Renal cortical epithelial cell (primary cell): Measurements from ENCODE around the gene ME3. TPM values are rescaled to one million over a fixed set of nuclear protein-coding genes. Genes with fewer than 3 reads are reported as not detected.

Experiments used
- DNase-seq: peaks from one replicate; pipeline ENCODE4 v3.0.0-alpha.2; 2011; ENCODE audit warnings: low read depth
- total RNA-seq: library from RNA; depleted of rRNA; stranded (reverse); fragments of >200 nt; gene quantifications from 2 replicates; pipeline ENCODE4 v1.2.3, GENCODE V29; 2014

ME3 gene
- total RNA-seq, 1 donor from 2014 or later = 28.8 TPM

DNA sequence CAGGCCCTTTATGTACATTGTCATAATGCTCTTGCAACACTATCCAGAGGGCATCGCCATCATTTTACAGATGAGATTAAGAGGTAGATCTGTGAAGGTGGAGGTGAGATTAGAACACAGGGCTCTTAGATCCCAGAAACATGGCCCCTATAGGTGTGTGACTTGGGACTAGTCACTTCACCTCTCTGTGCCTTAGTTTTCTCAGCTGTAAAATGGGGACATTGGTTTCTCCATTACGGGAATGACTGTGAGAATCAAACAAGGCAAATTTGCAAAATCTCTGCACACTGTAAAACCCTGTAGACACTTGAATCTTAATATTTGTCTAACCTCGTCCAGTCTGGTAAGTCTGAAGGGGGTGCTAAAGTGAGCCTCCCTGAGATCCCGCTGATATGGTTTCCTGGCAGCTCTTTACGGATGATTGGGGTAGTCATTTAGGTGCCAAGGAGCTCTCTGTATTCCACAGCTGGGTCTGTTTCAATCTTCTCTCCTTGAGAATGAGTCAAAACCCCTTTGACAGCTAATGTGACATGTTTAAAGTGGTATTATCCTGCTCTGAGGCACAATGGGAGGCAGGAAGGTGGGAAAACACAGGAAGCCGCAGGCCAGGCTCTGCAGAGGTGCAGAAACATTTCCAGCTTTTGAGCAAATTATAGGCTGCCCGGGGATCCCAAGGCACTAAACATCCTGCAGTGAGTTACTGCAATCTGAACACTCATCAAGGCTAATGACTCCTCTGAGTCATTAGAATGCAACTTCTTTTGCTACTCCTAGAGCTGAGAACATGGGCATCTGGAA, 156.9 kb downstream of the ME3 start:
- DNase-seq = peak; percentile 97

DNA sequence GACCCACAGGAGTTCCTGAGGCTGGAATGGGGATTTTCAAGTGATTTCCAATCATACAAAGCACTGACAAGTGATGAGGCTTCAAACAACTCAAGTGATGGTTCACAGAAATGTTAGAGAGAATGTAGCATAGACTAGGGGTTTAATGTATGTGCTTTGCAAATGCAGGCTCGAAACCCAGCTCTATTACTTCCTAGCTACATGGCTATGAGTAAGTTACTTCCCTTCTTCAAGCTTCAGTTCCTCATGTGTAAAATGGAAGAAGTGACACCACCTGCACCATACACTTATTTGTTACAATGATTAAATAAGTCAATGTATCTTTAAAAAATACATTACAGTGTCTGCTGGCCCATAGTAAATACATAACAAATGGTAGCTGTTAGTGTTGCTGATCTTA, 158.0 kb downstream of the ME3 start:
- DNase-seq = no peak

DNA sequence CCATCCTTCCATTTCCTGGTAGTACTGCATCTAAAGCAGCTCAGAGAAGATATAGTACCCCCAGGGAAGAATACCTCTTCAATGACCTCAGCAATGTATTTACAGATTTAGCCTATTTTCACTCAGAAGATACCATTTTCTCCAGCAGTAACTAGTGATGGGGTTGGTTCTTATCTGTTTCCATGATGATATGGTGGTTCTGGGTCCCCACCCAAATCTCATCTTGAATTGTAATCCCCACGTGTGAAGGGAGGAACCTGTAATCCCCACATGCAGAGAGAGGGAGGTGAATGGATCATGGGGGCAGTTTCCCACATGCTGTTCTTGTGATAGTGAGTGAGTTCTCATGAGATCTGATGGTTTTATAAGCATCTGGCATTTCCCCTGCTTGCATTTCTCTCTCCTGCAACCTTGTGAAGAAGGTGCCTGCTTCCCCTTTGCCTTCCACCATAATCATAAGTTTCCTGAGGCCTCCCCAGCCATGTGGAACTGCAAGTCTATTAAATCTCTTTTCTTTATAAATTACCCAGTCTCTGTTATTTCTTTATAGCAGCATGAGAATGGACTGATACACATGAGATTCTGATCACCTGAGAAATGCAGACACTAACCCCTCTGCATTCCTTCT, 158.6 kb downstream of the ME3 start:
- no peak for DNase-seq

GRCh38 chr11:86513138-86513537, 159.3 kb downstream of the ME3 start:
- no peak for DNase-seq

DNA sequence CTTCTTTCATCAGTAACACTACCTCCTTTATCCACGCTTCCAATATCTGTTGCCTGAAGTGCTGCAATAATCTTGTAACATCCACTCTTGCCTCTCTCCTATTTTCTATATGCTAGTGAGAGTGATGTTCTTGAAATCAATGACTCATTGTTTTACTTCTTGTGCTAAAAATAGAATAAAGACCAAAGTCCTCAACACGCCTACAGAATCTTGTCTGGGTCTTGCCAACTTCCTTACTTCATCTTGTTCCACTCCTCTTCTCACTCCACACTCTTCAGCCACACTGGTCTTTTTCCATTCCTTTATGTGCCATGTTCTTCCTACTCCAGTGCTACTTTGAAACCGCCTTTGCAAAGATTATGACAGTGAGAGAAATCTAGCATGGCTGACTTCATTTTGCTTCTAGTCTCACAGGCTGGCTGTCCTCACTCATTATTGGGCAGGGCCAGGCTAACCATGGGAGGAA, 161.3 kb downstream of the ME3 start:
- DNase-seq = peak; percentile 54

GRCh38 chr11:86510674-86511073, 161.7 kb downstream of the ME3 start:
- DNase-seq = no peak

- no peak for DNase-seq
Measured at GRCh38 chr11:86510097-86510496, 162.3 kb downstream of the ME3 start.

DNA sequence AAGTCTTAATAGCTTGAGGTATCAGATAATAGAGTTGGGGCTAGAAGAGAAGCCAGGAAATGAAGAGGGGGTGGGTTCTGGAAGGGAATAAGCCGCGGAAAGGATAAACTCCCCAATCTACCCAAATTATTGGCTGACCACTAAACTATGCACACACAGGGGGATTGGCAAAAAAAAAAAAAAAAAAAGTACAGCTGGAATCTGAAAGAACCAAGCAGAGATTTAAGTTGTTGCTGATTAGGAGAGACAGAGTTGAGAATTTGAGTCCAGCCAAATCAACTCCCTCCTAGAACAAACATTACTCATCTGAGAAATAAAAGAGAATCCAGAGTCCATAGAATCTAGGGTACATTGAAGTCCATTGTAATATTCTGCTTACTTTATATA, 162.8 kb downstream of the ME3 start:
- no peak for DNase-seq

DNA sequence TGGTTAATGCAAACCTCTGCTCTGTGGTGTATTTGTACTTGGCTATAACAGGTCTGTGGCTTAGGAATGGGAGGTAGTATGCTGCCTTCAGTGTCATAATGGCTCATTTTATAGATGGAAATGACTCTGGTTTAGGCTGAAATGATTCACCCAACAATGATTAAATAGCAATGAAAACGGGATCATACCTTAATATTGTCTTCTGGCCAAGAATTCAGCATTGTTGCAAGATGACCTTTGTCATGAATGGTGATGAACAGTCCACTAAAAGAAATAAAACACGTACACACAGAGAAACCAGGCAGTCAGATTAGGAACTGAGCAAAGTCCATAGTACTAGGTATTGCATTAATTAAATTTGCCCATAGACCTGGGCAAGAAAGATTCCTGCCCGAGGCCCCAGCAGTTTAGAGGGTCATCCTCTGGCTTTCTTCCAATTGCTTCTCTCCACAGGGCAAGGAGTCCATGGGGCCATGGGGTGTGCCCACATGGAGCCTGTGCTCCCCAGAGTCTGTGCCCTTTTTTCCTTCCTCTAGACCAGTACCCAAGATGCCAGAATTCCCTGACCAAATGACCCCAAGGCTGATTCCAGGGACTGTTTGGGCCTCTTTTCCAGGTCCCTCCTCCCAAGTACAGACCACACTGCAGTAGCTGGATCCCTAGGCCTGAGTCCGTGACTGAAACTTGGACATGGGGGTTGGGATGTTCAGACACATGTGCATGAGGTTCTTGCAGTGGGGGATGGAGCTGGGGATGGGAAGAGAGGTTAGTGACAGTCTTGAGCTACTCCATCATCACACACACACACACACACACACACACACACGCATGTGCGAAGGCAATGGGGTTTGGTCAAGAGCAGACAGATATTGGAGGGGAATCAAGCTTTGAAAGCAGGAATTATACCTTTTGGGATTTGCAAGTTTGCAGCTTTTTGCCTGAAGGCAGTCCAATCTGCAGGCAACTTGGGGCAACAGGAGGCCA, 163.5 kb downstream of the ME3 start:
- DNase-seq = peak; percentile 89

- DNase-seq = no peak
Measured at GRCh38 chr11:86507249-86507845, 165.1 kb downstream of the ME3 start.

- DNase-seq = no peak
Measured at GRCh38 chr11:86506235-86506634, 166.2 kb downstream of the ME3 start.

DNA sequence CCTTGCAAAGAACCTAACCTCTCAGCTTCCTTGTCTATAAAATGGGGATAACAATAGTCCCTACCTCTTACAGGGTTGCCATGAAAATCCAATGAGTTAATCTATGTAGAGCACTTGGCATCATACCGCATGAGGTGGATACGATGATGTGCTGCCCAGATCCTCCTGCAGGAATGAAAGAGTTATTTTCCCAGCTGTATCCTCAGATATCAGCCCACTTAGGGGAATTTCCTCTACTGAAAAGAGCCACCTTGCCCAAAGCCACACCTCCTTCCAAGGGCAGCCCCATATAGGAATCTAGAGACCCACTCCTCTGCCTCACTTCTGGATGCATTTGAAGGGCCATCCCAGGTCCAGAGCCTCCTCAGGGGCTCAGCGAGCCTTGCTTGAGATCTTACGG, 169.3 kb downstream of the ME3 start:
- DNase-seq = no peak

DNA sequence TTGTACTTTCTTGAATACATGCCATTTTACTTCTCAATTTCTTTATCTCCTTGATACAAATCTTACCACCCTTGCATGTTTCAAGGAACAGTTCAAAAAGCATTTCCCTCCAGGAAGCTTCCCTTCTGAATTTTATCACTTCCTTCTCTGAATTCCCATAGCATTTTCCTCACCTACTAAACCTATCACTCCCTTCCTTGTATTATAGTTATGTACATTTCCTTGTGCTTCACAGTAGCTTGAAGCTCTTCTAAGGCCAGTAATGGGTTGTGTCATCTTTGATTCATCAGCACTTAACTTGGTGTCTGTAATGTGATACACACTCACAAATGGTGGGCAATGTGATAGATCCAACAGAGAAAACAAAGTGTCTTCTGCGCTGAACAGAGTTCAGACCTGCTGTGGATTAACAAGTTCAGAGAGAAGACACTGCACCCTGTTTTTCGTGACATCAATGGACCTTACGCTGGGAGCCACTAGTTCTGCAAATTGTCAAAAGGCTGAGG, 170.2 kb downstream of the ME3 start:
- DNase-seq = no peak

- DNase-seq = no peak
Measured at GRCh38 chr11:86500500-86501140, 171.8 kb downstream of the ME3 start.

- no peak for DNase-seq
Measured at GRCh38 chr11:86499723-86500129, 172.7 kb downstream of the ME3 start.

GRCh38 chr11:86497836-86498235, 174.6 kb downstream of the ME3 start:
- DNase-seq = no peak

DNA sequence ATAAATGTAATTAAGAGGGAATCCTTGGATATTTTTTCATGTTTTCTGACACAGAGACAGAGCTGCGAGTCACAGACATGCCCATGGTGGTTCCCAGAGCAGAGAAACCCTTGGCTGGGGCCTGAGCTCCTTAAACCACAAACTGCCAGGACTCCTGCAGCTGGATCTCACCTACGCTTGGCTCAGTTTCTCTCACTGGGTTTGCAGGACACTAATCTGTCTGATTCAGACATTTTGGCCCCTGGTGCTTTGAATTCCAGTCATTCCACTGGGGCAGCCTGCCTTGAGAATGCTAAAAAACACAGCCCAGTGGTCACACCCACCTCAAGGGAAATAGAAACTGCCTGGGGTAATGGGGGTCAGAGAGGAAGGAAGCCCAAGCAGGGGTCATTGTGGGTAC, 175.1 kb downstream of the ME3 start:
- DNase-seq = peak; percentile 85

DNA sequence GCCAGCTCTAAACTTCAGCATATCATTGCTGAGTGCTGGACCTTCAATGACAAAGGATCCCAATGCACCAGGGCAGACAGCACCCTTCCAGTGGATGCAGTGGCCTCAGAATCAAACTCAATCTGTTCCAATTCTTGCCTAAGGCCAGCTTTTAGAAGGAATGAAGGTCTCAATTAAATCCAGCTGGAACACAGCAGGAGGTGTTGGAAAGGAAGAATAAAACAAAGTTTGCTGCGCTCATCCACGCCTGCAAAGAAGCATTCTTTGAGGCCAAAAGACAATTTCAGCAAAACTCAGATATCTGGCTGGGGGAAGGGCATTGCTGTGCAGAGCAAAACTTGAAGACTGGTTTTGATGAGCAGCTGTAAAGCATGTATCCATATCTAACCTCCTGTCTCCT, 177.1 kb downstream of the ME3 start:
- no peak for DNase-seq

DNA sequence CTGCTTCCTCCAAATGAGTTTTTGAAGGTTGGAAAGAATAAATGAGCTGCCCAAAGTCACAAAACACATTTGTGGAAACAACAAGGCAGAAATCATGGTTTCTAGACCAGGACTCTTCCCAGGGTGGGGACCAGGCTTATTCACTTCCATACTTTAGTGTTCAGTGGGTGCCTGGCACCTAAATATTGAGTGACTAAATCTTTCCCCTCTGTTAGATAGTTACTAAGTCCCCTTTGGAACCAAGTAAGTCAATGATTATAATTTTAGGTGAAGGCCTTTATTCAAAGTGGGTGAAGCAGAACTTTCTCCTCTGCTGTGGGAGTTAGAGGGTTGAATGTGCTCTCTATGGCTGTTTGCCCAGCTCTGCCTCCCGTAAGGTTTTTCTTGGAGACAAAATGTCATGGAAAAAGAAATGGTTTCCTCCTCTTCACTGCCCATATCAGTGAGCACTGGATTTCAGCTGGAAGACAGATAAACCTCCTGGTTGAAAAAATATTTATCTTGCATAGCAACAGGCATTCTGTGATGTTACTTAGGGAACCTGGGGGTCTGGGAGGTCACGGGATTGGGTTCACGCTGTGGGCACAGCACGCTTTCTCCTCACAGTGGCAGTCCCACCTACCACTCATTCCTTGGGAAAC, 179.9 kb downstream of the ME3 start:
- DNase-seq = peak; percentile 66

GRCh38 chr11:86491027-86491426, 181.4 kb downstream of the ME3 start:
- DNase-seq = no peak

GRCh38 chr11:86490582-86490981, 181.8 kb downstream of the ME3 start:
- no peak for DNase-seq
